LNCaP clone FGC (cell line): ENCODE results near the gene KRT2.

ENCODE experiments used
- DNase-seq: peaks from one replicate; pipeline ENCODE4 v3.0.0-alpha.2; 2011; ENCODE audit warnings: low read depth
- H3K4me3 ChIP-seq: 2 replicates; pipeline ENCODE4 v1.5.1; 2011; ENCODE audit warnings: mild to moderate bottlenecking, low read depth, low read length, control low read depth
- TF ChIP-seq, protein P1 (sequence below): IDR thresholded peaks from 2 replicates; pipeline ENCODE4 v1.5.1; 2012; ENCODE audit warnings: mild to moderate bottlenecking; ENCODE audit not compliant: control insufficient read depth, insufficient read depth; ENCODE audit errors: extremely low read depth

KRT2 gene

DNA sequence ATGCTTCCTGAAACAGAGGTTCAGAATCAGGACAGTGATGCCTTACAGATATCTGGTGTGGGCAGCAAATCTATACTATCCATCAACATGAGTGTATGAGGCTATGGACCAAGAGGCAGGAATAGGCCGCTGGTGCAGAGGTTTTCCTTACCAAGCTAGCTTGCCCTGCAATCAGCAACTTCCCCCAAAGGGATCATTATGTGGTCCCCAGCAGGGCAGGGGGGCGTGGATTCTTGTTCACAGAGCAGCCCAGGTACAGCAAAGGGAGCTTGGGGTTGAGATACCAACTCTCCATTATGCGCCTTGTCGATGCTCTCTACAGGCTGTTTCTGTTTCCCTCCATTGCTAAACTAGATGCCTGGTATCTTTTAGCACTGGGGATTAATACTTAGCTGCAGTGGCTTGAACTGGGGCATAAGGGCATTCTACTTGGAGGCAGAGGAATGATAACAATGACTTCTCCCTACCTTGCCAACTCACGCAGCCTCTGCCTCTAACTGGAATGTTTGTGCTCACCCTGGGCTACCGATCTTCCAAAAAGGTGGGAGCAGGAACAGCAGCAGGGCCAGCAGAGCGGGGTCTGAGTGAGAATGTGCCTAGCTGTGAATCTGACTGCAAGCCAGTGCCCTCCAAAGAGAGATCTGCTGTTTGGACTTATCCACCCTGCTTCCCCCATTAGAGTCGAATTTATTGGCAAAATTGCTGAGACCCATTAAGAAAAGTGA, 38.5 kb upstream of the KRT2 start:
- H3K4me3 ChIP-seq, result no peak overlapping the region
- no peak for DNase-seq
- TF ChIP-seq, protein P1, sequence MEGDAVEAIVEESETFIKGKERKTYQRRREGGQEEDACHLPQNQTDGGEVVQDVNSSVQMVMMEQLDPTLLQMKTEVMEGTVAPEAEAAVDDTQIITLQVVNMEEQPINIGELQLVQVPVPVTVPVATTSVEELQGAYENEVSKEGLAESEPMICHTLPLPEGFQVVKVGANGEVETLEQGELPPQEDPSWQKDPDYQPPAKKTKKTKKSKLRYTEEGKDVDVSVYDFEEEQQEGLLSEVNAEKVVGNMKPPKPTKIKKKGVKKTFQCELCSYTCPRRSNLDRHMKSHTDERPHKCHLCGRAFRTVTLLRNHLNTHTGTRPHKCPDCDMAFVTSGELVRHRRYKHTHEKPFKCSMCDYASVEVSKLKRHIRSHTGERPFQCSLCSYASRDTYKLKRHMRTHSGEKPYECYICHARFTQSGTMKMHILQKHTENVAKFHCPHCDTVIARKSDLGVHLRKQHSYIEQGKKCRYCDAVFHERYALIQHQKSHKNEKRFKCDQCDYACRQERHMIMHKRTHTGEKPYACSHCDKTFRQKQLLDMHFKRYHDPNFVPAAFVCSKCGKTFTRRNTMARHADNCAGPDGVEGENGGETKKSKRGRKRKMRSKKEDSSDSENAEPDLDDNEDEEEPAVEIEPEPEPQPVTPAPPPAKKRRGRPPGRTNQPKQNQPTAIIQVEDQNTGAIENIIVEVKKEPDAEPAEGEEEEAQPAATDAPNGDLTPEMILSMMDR, result no peak

DNA sequence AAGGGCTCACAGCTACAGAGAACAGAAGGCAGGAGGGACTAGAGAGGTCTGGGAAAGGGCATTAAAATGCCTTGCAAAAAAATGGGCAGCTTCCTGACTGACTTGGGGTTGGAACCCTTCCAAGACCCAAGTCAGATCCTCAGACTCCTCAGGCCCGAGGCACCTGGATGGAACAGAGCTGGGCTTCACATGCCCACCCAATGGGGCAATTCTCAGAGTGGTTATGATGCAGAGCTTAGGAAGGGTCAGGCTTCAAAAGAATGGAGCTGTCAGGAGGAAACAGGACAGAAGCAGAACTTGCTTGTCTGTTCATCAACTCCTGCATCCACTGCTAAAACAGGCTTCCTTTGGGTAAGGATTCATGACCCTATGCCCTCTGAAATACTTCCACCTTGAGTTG, 37.9 kb upstream of the KRT2 start:
- TF ChIP-seq, protein P1, result no peak
- DNase-seq, result no peak

DNA sequence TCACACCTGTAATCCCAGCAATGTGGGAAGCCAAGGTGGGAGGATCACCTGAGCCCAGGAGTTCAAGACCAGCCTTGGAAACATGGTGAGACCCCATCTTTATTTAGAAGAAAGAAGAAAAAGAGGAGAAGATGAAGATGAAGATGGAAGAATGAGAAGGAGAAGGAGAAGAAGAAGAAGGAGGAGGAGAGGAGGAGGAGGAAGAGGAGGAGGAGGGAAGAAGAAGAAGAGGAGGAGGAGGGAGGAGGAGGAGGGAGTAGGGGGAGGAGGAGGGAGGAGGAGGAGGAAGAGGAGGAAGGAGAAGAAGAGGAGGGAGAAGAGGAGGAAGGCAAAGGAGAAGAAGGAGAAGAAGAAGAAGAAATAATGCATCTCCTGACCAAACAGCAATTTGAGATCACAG, 37.2 kb upstream of the KRT2 start:
- TF ChIP-seq, protein P1, result no peak
- no peak for DNase-seq

More for the DNA sequence above, 37.9 kb upstream of the KRT2 start:
- H3K4me3 ChIP-seq, result no peak overlapping the region

DNA sequence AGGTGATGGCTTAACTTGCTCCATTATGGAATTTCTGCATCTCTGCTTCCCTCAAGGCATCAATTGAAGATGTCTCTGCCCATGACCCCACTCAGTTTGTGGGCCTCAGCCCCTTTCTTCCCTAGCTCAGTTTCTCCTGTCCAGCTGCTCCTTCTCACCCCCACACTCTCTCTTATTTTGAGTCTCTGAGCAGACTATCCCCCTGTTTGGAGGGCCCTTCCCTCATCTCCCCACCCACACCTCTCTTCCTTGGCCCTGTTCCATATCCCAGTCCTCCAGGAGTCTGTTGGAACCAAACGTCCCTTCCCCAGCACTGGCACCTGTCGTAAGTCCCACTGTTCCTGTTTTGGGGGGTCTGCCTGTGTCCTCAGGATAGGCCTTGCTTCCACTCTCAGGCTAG, 36.5 kb upstream of the KRT2 start:
- DNase-seq, result no peak
- H3K4me3 ChIP-seq, result no peak overlapping the region
- TF ChIP-seq, protein P1, result no peak

More for the DNA sequence above, 37.2 kb upstream of the KRT2 start:
- H3K4me3 ChIP-seq, result no peak overlapping the region

DNA sequence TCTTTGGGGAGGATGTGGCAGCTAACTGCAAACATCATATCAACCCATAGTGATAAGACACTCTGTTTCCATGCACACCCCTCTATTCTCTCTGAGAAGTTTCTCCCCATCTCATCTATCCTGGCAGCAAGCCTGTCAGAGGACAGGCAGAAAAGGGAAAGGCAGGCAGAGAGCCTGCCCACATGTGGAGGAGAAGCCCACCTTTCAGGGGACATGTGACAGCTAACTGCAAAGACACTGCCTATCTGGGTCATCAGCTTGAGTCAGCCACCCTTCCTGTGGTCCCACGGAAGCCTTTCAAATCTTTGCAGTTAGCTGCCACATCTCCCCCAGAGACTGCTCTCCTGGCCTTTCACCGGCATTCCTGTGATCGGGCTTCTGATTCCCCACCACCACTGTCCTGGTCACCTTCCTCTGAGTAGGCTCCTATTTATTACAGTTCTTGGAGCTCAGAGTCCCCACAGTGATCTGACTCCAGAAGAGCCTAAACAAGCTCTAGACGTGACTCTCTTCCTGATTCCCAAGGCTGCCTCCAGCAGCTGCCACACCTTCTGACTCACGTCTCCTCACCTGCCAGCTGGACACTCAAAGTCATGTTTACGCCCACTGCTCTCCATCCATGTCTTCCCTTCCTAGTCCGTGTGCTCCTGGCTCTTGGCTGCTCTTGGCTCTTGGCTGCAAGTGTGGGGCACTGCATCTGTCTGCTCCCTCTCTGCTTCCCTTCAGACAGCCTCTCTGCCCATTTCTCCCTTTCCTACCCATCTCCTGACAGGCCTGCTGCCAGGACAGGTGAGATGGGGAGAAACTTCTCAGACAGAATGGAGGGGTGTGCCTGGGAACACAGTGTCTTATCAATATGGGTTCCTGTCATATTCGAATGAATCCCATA, 35.7 kb upstream of the KRT2 start:
- no peak overlapping the region for H3K4me3 ChIP-seq
- no peak for DNase-seq
- TF ChIP-seq, protein P1, result no peak

DNA sequence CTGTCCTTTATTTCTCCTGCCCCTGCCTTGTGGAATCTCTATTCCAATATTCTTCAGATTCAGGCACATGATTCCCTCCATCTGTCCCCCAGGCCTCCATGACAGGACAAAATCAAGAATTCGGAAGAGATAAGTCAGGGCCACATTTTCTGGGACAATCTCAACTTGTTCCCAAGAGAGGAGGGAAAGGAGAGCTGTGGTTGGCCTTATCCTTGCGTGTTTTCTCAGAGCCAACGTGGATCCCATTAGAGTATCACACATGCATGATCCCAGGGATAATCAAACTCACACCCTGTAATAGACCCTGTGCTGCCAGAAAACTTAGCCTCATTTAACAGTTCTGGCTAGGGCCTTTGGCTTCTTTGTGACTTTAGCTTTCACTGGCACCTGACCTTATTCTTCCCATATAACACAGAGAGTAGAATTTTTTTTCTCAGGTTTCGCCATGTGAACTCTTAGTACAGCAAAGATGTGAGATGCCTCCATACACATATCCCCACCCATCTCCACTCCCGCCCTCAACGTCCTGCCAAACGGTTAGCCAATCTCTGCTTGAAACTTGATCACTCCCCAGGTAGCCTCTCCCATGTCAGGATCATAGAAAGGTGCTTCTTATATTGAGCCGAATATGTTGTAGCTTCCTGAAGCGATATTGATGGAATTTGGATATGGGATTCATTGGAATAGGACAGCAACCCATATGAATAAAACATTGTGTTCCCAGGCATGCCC, 34.9 kb upstream of the KRT2 start:
- DNase-seq, result no peak
- TF ChIP-seq, protein P1, result no peak

More for the DNA sequence above, 34.9 kb upstream of the KRT2 start:
- H3K4me3 ChIP-seq, result no peak overlapping the region
